IPS-18a (cell line): Measurements from ENCODE around the gene CRTAP.
"Not testable (repeated sequence)": the region's sequence is repeated elsewhere in the genome, so short reads cannot be mapped to it uniquely, and the experiment has no call there.

Experiments
- H3K27ac ChIP-seq: one replicate; pipeline ENCODE4 v1.5.1; 2013; ENCODE audit warnings: low read length
- H3K27me3 ChIP-seq: one replicate; pipeline ENCODE4 v1.6.1; 2013; ENCODE audit warnings: mild to moderate bottlenecking, low read length; ENCODE audit not compliant: control insufficient read depth, insufficient read depth
- H3K36me3 ChIP-seq: one replicate; pipeline ENCODE4 v1.6.1; 2013; ENCODE audit warnings: low read depth, low read length; ENCODE audit not compliant: control insufficient read depth
- H3K4me1 ChIP-seq: one replicate; pipeline ENCODE4 v1.6.1; 2013; ENCODE audit warnings: low read depth, low read length; ENCODE audit not compliant: control insufficient read depth
- H3K4me3 ChIP-seq: one replicate; pipeline ENCODE4 v1.5.1; 2013; ENCODE audit warnings: low read length
- H3K9ac ChIP-seq: one replicate; pipeline ENCODE4 v1.6.1; 2013; ENCODE audit warnings: mild to moderate bottlenecking, low read length, moderate library complexity
- H3K9me3 ChIP-seq: one replicate; pipeline ENCODE4 v1.6.1; 2013; ENCODE audit warnings: low read depth, low read length; ENCODE audit not compliant: control insufficient read depth

Gene CRTAP

DNA sequence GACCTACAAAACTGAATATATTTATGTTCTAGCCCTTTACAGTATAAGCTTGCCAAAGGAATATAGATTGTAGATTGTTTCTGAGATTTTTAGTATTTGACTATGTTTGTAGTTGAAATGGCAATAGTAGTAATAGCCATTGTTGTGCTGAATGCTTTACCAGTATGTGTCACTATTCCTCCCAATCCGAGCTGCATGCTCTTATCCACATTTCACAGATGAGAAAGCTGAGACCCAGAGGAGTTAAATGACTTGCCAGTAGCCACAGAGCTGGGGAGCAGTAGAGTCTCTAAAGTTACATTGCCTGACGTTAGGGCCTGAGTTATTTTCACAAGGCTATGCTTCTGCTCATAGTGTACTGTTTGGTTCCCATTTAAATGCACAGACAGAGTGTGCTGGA is 13.6 kb upstream of the CRTAP start:
- H3K4me3 ChIP-seq: no peak overlapping the region
- H3K27ac ChIP-seq: no peak overlapping the region
- H3K9ac ChIP-seq: no peak overlapping the region

DNA sequence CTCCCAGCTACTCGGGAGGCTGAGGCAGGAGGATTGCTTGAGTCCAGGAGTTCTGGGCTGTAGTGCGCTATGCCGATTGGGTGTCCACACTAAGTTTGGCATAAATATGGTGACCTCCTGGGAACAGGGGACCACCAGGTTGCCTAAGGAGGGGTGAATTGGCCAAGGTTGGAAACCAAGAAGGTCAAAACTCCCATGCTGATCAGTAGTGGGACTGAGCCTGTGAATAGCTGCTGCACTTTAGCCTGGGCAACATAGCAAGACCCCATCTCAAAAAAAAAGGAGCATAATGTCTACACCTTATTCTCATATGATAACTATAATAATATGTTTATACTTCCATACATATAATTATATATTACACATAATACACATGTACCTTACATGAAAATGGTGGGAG is 10.8 kb upstream of the CRTAP start:
- H3K9me3 ChIP-seq: no peaks in the 10 kb centered on the region
- no peak overlapping the region for H3K27ac ChIP-seq
- H3K4me1 ChIP-seq: no peaks in the 10 kb centered on the region
- H3K27me3 ChIP-seq: no peaks in the 10 kb centered on the region
- H3K4me3 ChIP-seq: no peak overlapping the region
- no peak overlapping the region for H3K9ac ChIP-seq
- no peaks in the 10 kb centered on the region for H3K36me3 ChIP-seq

More for the DNA sequence above, 13.6 kb upstream of the CRTAP start:
- Histone ChIP-seq H3K36me3 (no peaks in the 10 kb centered on the region), H3K27me3 (peaks cover 11% of the 10 kb centered on the region), H3K9me3 (no peaks in the 10 kb centered on the region), H3K4me1 (peaks cover 5% of the 10 kb centered on the region)

DNA sequence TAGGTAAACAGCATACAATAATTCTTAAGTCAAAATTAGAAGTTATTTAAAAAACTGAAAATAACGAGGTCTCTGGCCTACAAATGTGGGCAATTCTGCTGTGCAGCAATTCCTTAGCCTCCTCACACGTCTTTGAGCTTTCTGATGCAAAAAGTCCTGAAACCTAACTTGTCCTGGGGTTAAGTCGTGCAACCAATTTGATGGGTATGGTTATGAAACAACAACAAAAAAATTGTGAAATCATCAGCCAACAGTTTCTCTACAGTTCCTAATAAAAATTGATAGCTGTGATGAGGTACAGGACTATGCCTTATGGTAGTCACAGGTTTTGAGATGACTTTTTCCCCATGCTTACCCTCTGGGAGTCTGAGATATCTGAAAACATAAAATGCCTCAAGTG is 10.3 kb upstream of the CRTAP start:
- H3K27ac ChIP-seq: no peak overlapping the region
- no peak overlapping the region for H3K9ac ChIP-seq
- H3K4me1 ChIP-seq: no peaks in the 10 kb centered on the region
- H3K36me3 ChIP-seq: no peaks in the 10 kb centered on the region
- H3K4me3 ChIP-seq: no peak overlapping the region
- H3K27me3 ChIP-seq: no peaks in the 10 kb centered on the region
- H3K9me3 ChIP-seq: no peaks in the 10 kb centered on the region

DNA sequence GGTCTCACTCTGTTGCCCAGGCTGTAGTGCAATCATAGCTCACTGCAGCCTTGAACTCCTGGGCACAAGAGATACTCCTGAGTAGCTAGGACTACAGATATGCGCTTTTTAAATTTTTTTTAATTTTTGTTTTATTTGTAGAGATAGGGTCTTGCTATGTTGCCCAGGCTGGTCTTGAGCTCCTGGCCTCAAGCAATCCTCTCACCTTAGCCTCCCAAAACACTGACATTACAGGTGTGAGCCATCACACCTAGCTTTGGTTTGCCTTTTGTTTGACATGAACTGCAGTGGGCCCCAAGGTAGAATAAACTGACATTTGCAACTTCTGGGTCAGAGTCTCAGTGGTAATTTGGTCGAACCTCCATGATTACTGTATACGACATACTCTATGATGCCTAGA is 9.0 kb upstream of the CRTAP start:
- no peaks in the 10 kb centered on the region for H3K27me3 ChIP-seq

DNA sequence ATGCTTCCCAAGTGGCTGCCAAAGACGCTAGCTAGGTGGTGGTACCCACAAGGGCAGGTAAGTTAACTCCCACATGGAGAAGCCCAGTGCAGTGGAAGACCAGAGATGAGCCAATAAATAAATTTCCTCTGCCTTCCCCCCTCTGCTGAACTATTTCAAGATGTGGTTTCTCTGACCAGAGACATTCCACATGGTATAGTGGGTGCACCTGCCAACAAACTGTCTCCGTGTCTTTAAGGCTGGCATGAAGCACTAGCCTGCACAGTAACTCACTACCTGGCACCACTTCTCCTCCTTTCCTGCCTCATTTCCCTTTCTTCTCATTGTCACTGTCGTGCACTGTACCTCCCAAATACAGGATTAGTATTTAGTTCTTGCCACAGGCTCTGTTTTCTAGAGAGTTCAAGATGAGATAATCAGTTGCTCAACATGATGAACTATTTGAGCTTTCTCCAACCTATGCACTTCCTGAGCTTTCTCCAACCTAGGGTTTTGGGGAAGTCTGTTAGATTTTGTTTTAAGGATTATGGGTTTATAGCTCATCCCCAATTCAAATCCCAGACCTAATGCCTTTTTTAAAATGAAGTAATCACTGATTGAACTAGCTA is 8.4 kb upstream of the CRTAP start:
- H3K27me3 ChIP-seq: no peaks in the 10 kb centered on the region
- H3K9me3 ChIP-seq: no peaks in the 10 kb centered on the region
- H3K4me3 ChIP-seq: no peak overlapping the region
- H3K4me1 ChIP-seq: no peaks in the 10 kb centered on the region
- H3K27ac ChIP-seq: no peak overlapping the region
- no peak overlapping the region for H3K9ac ChIP-seq
- no peaks in the 10 kb centered on the region for H3K36me3 ChIP-seq

More for the DNA sequence above, 9.0 kb upstream of the CRTAP start:
- no peak overlapping the region for H3K9ac ChIP-seq
- H3K9me3 ChIP-seq: no peaks in the 10 kb centered on the region
- no peak overlapping the region for H3K27ac ChIP-seq
- no peaks in the 10 kb centered on the region for H3K4me1 ChIP-seq
- no peak overlapping the region for H3K4me3 ChIP-seq
- no peaks in the 10 kb centered on the region for H3K36me3 ChIP-seq

DNA sequence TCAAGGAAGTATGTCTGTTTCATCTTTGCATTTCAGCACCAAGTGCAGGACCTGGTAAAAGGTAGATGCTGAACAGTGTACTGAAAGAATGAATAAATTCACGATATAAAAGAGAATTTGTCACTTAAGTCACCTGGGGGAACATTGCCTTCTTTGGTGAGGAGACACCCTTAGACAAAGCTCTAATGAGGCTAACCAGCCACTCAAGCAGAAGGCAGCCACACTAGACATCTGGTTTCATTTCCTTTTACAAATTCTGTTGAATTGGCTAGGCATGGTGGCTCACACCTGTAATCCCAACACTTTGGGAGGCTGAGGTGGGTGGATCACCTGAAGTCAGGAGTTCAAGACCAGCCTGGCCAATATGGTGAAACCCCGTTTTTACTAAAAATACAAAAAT is 7.0 kb upstream of the CRTAP start:
- H3K9me3 ChIP-seq, H3K36me3 ChIP-seq, H3K4me1 ChIP-seq, H3K9ac ChIP-seq, H3K27me3 ChIP-seq, H3K4me3 ChIP-seq, H3K27ac ChIP-seq: not testable (repeated sequence)

DNA sequence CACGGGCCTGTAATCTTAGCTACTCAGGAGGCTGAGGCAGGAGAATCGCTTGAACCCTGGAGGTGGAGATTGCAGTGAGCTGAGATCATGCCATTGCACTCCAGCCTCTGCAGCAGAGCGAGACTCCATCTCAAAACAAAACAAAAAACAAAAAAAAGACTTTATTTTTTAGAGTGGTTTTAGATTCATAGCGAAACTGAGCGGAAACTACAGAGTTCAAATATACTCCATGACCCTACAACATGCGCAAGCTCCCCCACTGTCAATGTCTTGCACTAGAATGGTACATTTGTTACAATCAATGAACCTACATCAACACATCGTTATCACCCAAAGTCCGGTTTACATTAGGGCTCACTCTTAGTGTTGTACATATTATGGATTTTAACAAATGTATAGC is 2.2 kb upstream of the CRTAP start:
- Histone ChIP-seq H3K4me1 (no peaks in the 10 kb centered on the region), H3K9ac (no peak overlapping the region), H3K27ac (no peak overlapping the region), H3K27me3 (peaks cover 8% of the 10 kb centered on the region), H3K9me3 (no peaks in the 10 kb centered on the region), H3K4me3 (no peak overlapping the region), H3K36me3 (no peaks in the 10 kb centered on the region)

DNA sequence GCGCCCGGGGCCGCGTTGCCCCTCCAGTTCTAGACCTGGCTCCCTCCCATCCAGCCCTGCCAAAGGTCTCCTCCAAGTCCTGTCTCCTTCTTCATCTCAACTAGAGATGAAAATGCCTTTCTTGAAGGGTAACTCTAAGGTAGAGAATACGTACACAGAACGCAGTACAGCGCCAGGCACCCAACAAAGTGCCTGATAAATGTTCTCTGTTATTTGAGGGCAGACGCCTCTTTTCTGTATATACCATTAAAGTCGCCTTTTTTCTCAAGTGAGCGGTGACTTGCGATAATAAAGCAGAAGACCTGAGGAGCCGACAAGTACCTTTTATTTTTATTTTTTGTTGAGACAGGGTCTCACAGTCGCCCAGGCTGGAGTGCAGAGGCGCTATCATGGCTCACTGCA is 809 bp downstream of the CRTAP start:
- no peaks in the 10 kb centered on the region for H3K36me3 ChIP-seq
- H3K4me3 ChIP-seq: peak overlapping the region; percentile 83
- peaks cover 8% of the 10 kb centered on the region for H3K27me3 ChIP-seq
- no peaks in the 10 kb centered on the region for H3K9me3 ChIP-seq
- H3K9ac ChIP-seq: no peak overlapping the region
- H3K4me1 ChIP-seq: no peaks in the 10 kb centered on the region
- no peak overlapping the region for H3K27ac ChIP-seq

DNA sequence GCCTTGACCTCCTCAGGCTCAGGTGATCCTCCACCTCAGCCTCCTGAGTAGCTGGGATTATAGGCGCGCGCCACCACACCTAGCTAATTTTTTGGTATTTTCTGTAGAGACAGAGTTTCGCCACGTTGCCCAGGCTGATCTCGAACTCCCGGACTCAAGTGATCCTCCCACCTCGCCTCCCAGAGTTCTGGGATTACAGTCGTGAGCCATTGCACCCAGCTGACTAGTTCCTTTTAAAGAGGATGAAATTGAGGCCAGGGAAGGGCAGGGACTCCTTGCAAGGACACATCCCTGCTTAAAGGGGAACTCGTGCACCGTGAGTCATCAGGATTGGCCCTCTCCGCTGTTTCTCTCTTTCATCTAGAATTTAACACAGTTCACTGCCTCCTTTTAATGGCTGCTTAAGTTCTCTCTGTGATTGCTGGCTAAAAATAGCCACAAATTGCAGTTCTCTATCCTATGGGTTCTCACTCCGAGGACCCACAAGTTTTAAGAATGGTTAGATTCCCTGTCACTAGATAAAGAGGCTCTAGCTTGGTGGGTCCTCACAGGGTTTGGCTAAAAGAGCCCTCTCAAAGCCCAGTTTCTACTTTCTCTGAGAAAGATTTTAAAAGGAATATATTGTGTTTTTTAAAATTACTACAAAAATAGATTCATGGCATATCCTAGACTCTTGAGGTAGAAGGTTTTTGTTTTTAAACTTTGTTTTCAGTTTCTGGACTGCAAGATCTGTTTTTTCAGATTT is 1.4 kb downstream of the CRTAP start:
- H3K27ac ChIP-seq: no peak overlapping the region
- H3K4me1 ChIP-seq: no peaks in the 10 kb centered on the region
- H3K4me3 ChIP-seq: peak overlapping the region; percentile 83
- peaks cover under 1% of the 10 kb centered on the region for H3K36me3 ChIP-seq
- no peak overlapping the region for H3K9ac ChIP-seq
- peaks cover 8% of the 10 kb centered on the region for H3K27me3 ChIP-seq
- H3K9me3 ChIP-seq: no peaks in the 10 kb centered on the region

DNA sequence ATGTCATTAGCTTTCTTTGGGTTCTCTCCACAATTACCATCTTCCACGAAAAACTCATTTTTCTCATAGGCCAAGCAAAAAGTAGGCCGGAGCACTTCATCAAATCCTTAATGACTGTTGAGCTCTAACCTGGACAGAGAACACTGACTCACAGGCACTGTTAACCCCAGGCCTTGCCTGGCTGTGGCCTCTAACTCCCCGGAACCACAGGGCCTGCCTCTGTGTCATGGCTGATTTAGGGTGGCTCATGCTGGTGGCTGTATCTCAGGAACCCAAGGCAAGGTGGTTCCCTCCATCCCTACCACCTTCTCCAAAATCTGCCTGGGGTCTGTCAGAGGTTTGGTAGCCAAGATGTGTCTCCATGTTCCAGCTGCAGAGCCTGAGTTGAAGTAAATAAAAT is 3.6 kb downstream of the CRTAP start:
- no peak overlapping the region for H3K27ac ChIP-seq
- peaks cover 7% of the 10 kb centered on the region for H3K36me3 ChIP-seq
- H3K9me3 ChIP-seq: no peaks in the 10 kb centered on the region
- H3K9ac ChIP-seq: no peak overlapping the region
- H3K4me3 ChIP-seq: no peak overlapping the region
- H3K27me3 ChIP-seq: peaks cover 3% of the 10 kb centered on the region
- no peaks in the 10 kb centered on the region for H3K4me1 ChIP-seq

DNA sequence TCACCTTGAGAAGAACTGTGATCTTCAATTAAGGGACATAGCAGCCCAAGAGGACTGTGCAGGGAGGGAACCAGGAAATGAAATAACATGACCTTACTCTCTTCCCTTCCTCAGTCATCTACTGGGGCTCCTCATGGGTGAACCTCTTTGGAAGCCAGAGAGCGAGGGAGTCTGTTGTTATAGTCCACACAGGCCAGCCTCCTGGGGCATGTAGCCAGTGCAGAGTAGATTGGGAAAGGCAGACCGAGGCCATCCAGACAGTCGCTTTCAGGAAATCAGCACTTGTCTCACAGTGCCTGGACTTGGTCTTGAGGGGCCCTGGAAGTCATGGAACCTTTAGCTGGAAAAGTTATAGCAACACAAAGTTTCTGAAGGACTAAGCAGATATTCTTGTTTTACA is 6.1 kb downstream of the CRTAP start:
- no peak overlapping the region for H3K9ac ChIP-seq
- no peaks in the 10 kb centered on the region for H3K27me3 ChIP-seq
- no peaks in the 10 kb centered on the region for H3K9me3 ChIP-seq
- no peak overlapping the region for H3K27ac ChIP-seq
- H3K36me3 ChIP-seq: peaks cover 17% of the 10 kb centered on the region
- H3K4me3 ChIP-seq: no peak overlapping the region
- no peaks in the 10 kb centered on the region for H3K4me1 ChIP-seq

DNA sequence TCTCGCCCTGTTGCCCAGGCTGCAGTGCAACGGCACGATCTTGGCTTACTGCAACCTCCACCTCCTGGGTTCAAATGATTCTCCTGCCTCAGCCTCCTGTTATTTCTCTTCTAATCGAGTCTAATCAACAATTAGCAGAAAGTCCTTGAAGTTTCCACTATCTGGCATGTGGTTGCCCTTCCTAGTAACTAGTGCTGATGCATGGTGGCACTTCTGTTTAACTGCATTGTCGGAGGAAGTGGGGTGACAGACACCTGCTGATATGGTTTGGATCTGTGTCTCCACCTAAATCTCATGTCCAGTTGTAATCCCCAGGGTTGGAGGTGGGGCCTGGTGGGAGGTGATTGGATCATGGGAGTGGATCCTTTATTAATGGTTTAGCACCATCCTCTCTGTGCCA is 9.2 kb downstream of the CRTAP start:
- Histone ChIP-seq H3K9ac (no peak overlapping the region), H3K9me3 (no peaks in the 10 kb centered on the region), H3K4me1 (no peaks in the 10 kb centered on the region), H3K27ac (no peak overlapping the region), H3K4me3 (no peak overlapping the region), H3K27me3 (no peaks in the 10 kb centered on the region), H3K36me3 (peaks cover 28% of the 10 kb centered on the region)
